GM12872 (cell line): ENCODE results near the gene ACE2.

Experiments used
- CTCF ChIP-seq: IDR thresholded peaks from 3 replicates; pipeline ENCODE4 v1.5.1; 2011; ENCODE audit warnings: low read depth, mild to moderate bottlenecking, low read length, moderate library complexity; ENCODE audit not compliant: insufficient read depth

ACE2 gene

GRCh38 chrX:15560924-15561323 is 39.8 kb downstream of the ACE2 start:
- no peak for TF ChIP-seq CTCF

- no peak for TF ChIP-seq CTCF
Measured at GRCh38 chrX:15559227-15559626, 41.5 kb downstream of the ACE2 start.

- TF ChIP-seq CTCF, result no peak
Measured at GRCh38 chrX:15549189-15550012, 51.4 kb downstream of the ACE2 start.

GRCh38 chrX:15547356-15547755 is 53.4 kb downstream of the ACE2 start:
- TF ChIP-seq CTCF, result no peak

GRCh38 chrX:15546745-15547144 is 54.0 kb downstream of the ACE2 start:
- no peak for TF ChIP-seq CTCF

- TF ChIP-seq CTCF, result no peak
Measured at GRCh38 chrX:15530318-15530717, 70.4 kb downstream of the ACE2 start.

GRCh38 chrX:15529165-15529564 is 71.6 kb downstream of the ACE2 start:
- no peak for TF ChIP-seq CTCF
